IMR-90 (cell line): ENCODE results near the gene MTHFD2. TPM values are rescaled to one million over a fixed set of nuclear protein-coding genes. Genes with fewer than 3 reads are reported as not detected.

Experiments used
- ATAC-seq: fragments of 200-7000 bp; cut with Tn5 transposase; 2 replicates; pipeline ENCODE4 v1.9.1; 2020; ENCODE audit warnings: low read depth, mild to moderate bottlenecking, moderate library complexity
- BruUV-seq: library from RNA; stranded (reverse); fragments of 400-500 nt; replicated peaks from 2 replicates; lab custom pipeline; 2021; lab: Mats Ljungman, UMichigan
- CTCF ChIA-PET: fragments of 300-600 bp; formaldehyde crosslinking; extraction: SDS; loops from one replicate; lab custom pipeline; 2021; ENCODE audit warnings: antibody characterized with exemption; lab: Yijun Ruan, JAX
- POLR2A ChIA-PET: fragments of 300-600 bp; sonication (Branson Sonifier 250); formaldehyde crosslinking; loops from one replicate; lab custom pipeline; 2022; ENCODE audit warnings: antibody characterized with exemption; ENCODE audit not compliant: unreplicated experiment; lab: Charles Lee
- DNase-seq: peaks from one replicate; pipeline ENCODE4 v3.0.0; 2013
- H2AFZ ChIP-seq: replicated peaks from 2 replicates; pipeline ENCODE3; 2013; ENCODE audit warnings: low read length, mild to moderate bottlenecking; ENCODE audit not compliant: poor library complexity
- H2AK5ac ChIP-seq: 2 replicates; pipeline ENCODE4 v1.6.1; 2013; ENCODE audit warnings: low read depth, low read length, inconsistent platforms
- H2AK9ac ChIP-seq: replicated peaks from 2 replicates; pipeline ENCODE3; 2013; ENCODE audit warnings: mild to moderate bottlenecking, low read depth, low read length, moderate library complexity; ENCODE audit not compliant: poor library complexity
- H2BK120ac ChIP-seq: 2 replicates; pipeline ENCODE4 v1.6.1; 2013; ENCODE audit warnings: low read depth, low read length, inconsistent platforms
- H2BK15ac ChIP-seq: 3 replicates; pipeline ENCODE4 v1.6.1; 2013; ENCODE audit warnings: low read depth, low read length, inconsistent platforms
- H2BK20ac ChIP-seq: 2 replicates; pipeline ENCODE4 v1.6.1; 2013; ENCODE audit warnings: low read depth, mild to moderate bottlenecking, inconsistent platforms, low read length, moderate library complexity
- H2BK5ac ChIP-seq: 2 replicates; pipeline ENCODE4 v1.6.1; 2013; ENCODE audit warnings: mild to moderate bottlenecking, low read depth, low read length, inconsistent platforms; ENCODE audit not compliant: poor library complexity, severe bottlenecking
- H3K14ac ChIP-seq: replicated peaks from 2 replicates; pipeline ENCODE4 v1.6.1; 2013; ENCODE audit warnings: low read depth, low read length, inconsistent platforms
- H3K18ac ChIP-seq: 2 replicates; pipeline ENCODE4 v1.6.1; 2013; ENCODE audit warnings: low read depth, low read length, control low read depth
- H3K23ac ChIP-seq: 2 replicates; pipeline ENCODE4 v1.6.1; 2013; ENCODE audit warnings: low read depth, low read length, inconsistent platforms
- H3K27ac ChIP-seq: 2 replicates; pipeline ENCODE4 v1.5.1; 2013; ENCODE audit warnings: mild to moderate bottlenecking, control low read depth, low read length; ENCODE audit not compliant: insufficient read depth
- H3K27me3 ChIP-seq: 2 replicates; pipeline ENCODE4 v1.6.1; 2013; ENCODE audit warnings: low read length; ENCODE audit not compliant: control insufficient read depth, insufficient read depth
- H3K36me3 ChIP-seq: 2 replicates; pipeline ENCODE4 v1.6.1; 2013; ENCODE audit warnings: low read length, mixed read lengths; ENCODE audit not compliant: control insufficient read depth, insufficient read depth
- H3K4ac ChIP-seq: 2 replicates; pipeline ENCODE4 v1.6.1; 2013; ENCODE audit warnings: low read depth, low read length, inconsistent platforms
- H3K4me1 ChIP-seq: 2 replicates; pipeline ENCODE4 v1.6.1; 2013; ENCODE audit warnings: low read length, mixed read lengths; ENCODE audit not compliant: control insufficient read depth, insufficient read depth
- H3K4me2 ChIP-seq: 2 replicates; pipeline ENCODE4 v1.6.1; 2013; ENCODE audit warnings: low read depth, mild to moderate bottlenecking, control low read depth, low read length, moderate library complexity
- H3K4me3 ChIP-seq: 2 replicates; pipeline ENCODE4 v1.5.1; 2013; ENCODE audit warnings: low read depth, mild to moderate bottlenecking, control low read depth, low read length, moderate library complexity; ENCODE audit not compliant: insufficient read depth
- H3K56ac ChIP-seq: 2 replicates; pipeline ENCODE4 v1.6.1; 2013; ENCODE audit warnings: low read length, inconsistent platforms; ENCODE audit not compliant: insufficient read depth; ENCODE audit errors: extremely low read depth
- H3K79me1 ChIP-seq, 2 experiments: 2 replicates each; pipeline ENCODE4 v1.6.1; 2013; ENCODE audit warnings: low read length in 2 of 2, inconsistent platforms in 1 of 2, low read depth in 1 of 2
- H3K9ac ChIP-seq: 2 replicates; pipeline ENCODE4 v1.6.1; 2013; ENCODE audit warnings: low read depth, low read length, control low read depth
- H3K9me1 ChIP-seq: 2 replicates; pipeline ENCODE4 v1.6.1; 2013; ENCODE audit warnings: low read length, inconsistent platforms; ENCODE audit not compliant: insufficient read depth
- H3K9me3 ChIP-seq: 2 replicates; pipeline ENCODE4 v1.6.1; 2013; ENCODE audit warnings: low read length; ENCODE audit not compliant: control insufficient read depth, insufficient read depth
- H4K20me1 ChIP-seq: 2 replicates; pipeline ENCODE4 v1.6.1; 2013; ENCODE audit warnings: low read length, inconsistent platforms; ENCODE audit not compliant: insufficient read depth
- H4K5ac ChIP-seq: 2 replicates; pipeline ENCODE4 v1.6.1; 2013; ENCODE audit warnings: mild to moderate bottlenecking, low read depth, low read length, control low read depth
- H4K8ac ChIP-seq, 2 experiments: 2 replicates each; pipeline ENCODE4 v1.6.1; 2013; ENCODE audit warnings: low read depth in 2 of 2, low read length in 2 of 2, control low read depth in 1 of 2, inconsistent platforms in 1 of 2
- H4K91ac ChIP-seq: 2 replicates; pipeline ENCODE4 v1.6.1; 2013; ENCODE audit warnings: low read depth, low read length, inconsistent platforms; ENCODE audit not compliant: insufficient read depth
- BHLHE40 ChIP-seq: fragments of 150-350 bp; IDR thresholded peaks from 2 replicates; pipeline ENCODE4 v1.6.1; 2016; ENCODE audit warnings: mild to moderate bottlenecking, low read depth, low read length
- CHD1 ChIP-seq: IDR thresholded peaks from 2 replicates; pipeline ENCODE4 v1.6.1; 2012; ENCODE audit warnings: low read depth, low read length, improper control_type of control experiment
- CTCF ChIP-seq: conservative IDR thresholded peaks from 2 replicates; pipeline ENCODE4 v1.5.1; 2012; ENCODE audit warnings: mild to moderate bottlenecking, low read depth, low read length, improper control_type of control experiment
- MAFK ChIP-seq: IDR thresholded peaks from 2 replicates; pipeline ENCODE4 v1.6.1; 2012; ENCODE audit warnings: low read depth, low read length, improper control_type of control experiment
- POLR2A ChIP-seq: IDR thresholded peaks from 2 replicates; pipeline ENCODE4 v1.6.1; 2012; ENCODE audit warnings: mild to moderate bottlenecking, low read depth, low read length
- USF2 ChIP-seq: fragments of 150-350 bp; IDR thresholded peaks from 2 replicates; pipeline ENCODE4 v1.6.1; 2017; ENCODE audit warnings: mild to moderate bottlenecking, antibody characterized with exemption, low read length, low read depth
- WGBS, 2 experiments: methylation state at CpG; one replicate each; pipeline versions ENCODE4 v1.1.5 to v1.1.7; 2013; ENCODE audit warnings: missing lambda C conversion rate in 2 of 2; ENCODE audit not compliant: insufficient read length in 1 of 2; ENCODE audit errors: extremely low coverage in 2 of 2; 5-methylcytosine and 5-hydroxymethylcytosine counted together
- dilution Hi-C: fragments of 300-500 bp; cut with HindIII; formaldehyde crosslinking; loops from one replicate; pipeline ENCODE4 v1.14.3; 2018; ENCODE audit warnings: low sequenced_read_pairs; ENCODE audit not compliant: unreplicated experiment
- in situ Hi-C: fragments of 300-500 bp; cut with MboI; formaldehyde crosslinking; loops from 3 replicates; pipeline ENCODE4 v1.14.3; 2019; ENCODE audit warnings: low sequenced_read_pairs, inconsistent platforms, mixed read lengths
- intact Hi-C: fragments of 100-400 bp; cut with micrococcal nuclease; formaldehyde crosslinking; loops from 2 replicates; pipeline ENCODE4 v1.10.0; 2022
- polyA plus RNA-seq, 3 experiments: library from polyadenylated mRNA; depleted of rRNA; stranded (reverse); fragments of >200 nt; gene quantifications; 2 replicates each; pipeline ENCODE4 v1.2.3, GENCODE V29; 2012; ENCODE audit warnings: low replicate concordance in 1 of 3
- total RNA-seq: library from RNA; depleted of rRNA; stranded (reverse); fragments of >200 nt; gene quantifications from 2 replicates; pipeline ENCODE4 v1.2.3, GENCODE V29; 2012
- TF ChIP-seq, protein P1 (sequence below): fragments of 150-350 bp; IDR thresholded peaks from 2 replicates; pipeline ENCODE4 v1.6.1; 2016; ENCODE audit warnings: low read depth, mild to moderate bottlenecking, low read length, moderate library complexity, borderline replicate concordance

The MTHFD2 gene
- total and polyA plus RNA-seq, 2 of the 4 experiments (the other 2 are of a cell fraction): 66.8 to 122 TPM

DNA sequence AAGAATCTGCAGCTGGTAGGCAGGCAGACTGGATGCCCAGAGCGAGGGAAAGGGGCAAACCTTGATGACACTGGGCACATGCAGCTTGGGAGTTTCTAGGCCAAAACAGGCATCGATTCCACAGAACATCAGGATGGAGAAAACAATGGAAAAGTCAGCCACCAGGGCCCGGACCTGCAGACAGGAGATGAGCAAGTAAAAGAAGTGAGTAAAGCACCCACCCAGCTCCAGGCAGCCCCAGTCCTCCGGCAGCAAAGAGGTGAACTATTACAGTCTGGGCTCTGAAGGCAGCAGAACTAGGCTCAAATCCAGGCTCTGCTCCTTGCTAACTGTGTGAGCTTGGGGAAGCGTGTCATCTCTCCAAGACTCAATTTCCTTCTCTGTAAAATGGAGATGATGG is 36.6 kb downstream of the MTHFD2 start:
- no peak overlapping the region for H2AK5ac ChIP-seq
- H3K9ac ChIP-seq: no peak overlapping the region
- no peak overlapping the region for H3K56ac ChIP-seq
- H3K4me2 ChIP-seq: no peak overlapping the region
- no peak overlapping the region for H2BK5ac ChIP-seq
- POLR2A ChIA-PET: no interaction called here
- ATAC-seq (no peak), DNase-seq (no peak)
- WGBS, 2 experiments: 49% methylated on average over 2 of the region's 5 CpGs; no CpG with 5 or more reads in 1 of the 2 experiments
- no peak overlapping the region for H3K4me3 ChIP-seq
- no peak overlapping the region for H4K5ac ChIP-seq
- H2BK120ac ChIP-seq: no peak overlapping the region
- H3K4ac ChIP-seq: no peak overlapping the region
- intact Hi-C loops: no loop called here
- H3K4me1 ChIP-seq: no peaks in the 10 kb centered on the region
- TF ChIP-seq USF2 (no peak), POLR2A (no peak), CHD1 (no peak), MAFK (no peak), BHLHE40 (no peak), CTCF (no peak)
- TF ChIP-seq, protein P1, sequence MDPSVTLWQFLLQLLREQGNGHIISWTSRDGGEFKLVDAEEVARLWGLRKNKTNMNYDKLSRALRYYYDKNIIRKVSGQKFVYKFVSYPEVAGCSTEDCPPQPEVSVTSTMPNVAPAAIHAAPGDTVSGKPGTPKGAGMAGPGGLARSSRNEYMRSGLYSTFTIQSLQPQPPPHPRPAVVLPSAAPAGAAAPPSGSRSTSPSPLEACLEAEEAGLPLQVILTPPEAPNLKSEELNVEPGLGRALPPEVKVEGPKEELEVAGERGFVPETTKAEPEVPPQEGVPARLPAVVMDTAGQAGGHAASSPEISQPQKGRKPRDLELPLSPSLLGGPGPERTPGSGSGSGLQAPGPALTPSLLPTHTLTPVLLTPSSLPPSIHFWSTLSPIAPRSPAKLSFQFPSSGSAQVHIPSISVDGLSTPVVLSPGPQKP: no peak
- H4K20me1 ChIP-seq: no peaks in the 10 kb centered on the region
- no peak overlapping the region for H3K18ac ChIP-seq
- no peak overlapping the region for H4K8ac ChIP-seq
- no peak overlapping the region for H3K27ac ChIP-seq
- CTCF ChIA-PET: no interaction called here
- H3K23ac ChIP-seq: no peak overlapping the region
- H3K79me1 ChIP-seq: no peaks in the 10 kb centered on the region
- no TSS peak for BruUV-seq
- in situ Hi-C loops: no loop called here
- H2AK9ac ChIP-seq: no peak overlapping the region
- no peak overlapping the region for H2AFZ ChIP-seq
- no peak overlapping the region for H4K91ac ChIP-seq
- H2BK20ac ChIP-seq: no peak overlapping the region
- H2BK15ac ChIP-seq: no peak overlapping the region
- dilution Hi-C loops: no loop called here
- H3K9me1 ChIP-seq: no peaks in the 10 kb centered on the region
- no peak overlapping the region for H3K14ac ChIP-seq
- H3K36me3 ChIP-seq: no peaks in the 10 kb centered on the region
- H3K27me3 ChIP-seq: peaks cover 24% of the 10 kb centered on the region; the same call in 1 of the 2 replicates
- H3K9me3 ChIP-seq: peaks cover 6% of the 10 kb centered on the region
